Stomach (tissue), 9 donors: ENCODE results near the gene ATP4B. TPM values are rescaled to one million over a fixed set of nuclear protein-coding genes. Genes with fewer than 3 reads are reported as not detected.

Source experiments
- DNase-seq, 2 donors: peaks; one replicate each; pipeline versions ENCODE4 v3.0.0 to v3.0.0-alpha.2; 2013 to 2019
- H3K27ac ChIP-seq, 5 donors: fragments of 200-600 bp in 4 of 5; sonication (generic) in 4 of 5; one replicate each; pipeline ENCODE4 v1.5.1; 2013 to 2019; ENCODE audit warnings: mild to moderate bottlenecking in 1 of 5, moderate library complexity in 1 of 5
- H3K27me3 ChIP-seq, 3 donors: fragments of 200-600 bp; sonication (generic); one replicate each; pipeline ENCODE4 v1.5.1; 2017 to 2019; ENCODE audit warnings: mixed run types in 1 of 3
- H3K36me3 ChIP-seq, 4 donors: fragments of 200-600 bp; sonication (generic); 1 replicate in 3 of 4; 2 replicates in 1 of 4; pipeline ENCODE4 v1.5.1; 2016 to 2019
- H3K4me1 ChIP-seq, 4 donors: fragments of 200-600 bp; sonication (generic); one replicate each; pipeline ENCODE4 v1.5.1; 2016 to 2019
- H3K4me3 ChIP-seq, 4 donors: fragments of 200-600 bp; sonication (generic) in 3 of 4; one replicate each; pipeline ENCODE4 v1.5.1; 2016 to 2019; ENCODE audit warnings: mild to moderate bottlenecking in 1 of 4
- H3K9me3 ChIP-seq, 4 donors: fragments of 200-600 bp; sonication (generic); one replicate each; pipeline ENCODE4 v1.5.1; 2016 to 2019
- CTCF ChIP-seq, 7 experiments: fragments of 450-650 bp in 4 of 7; fragments of 200-600 bp in 3 of 7; sonication (generic) in 3 of 7; IDR thresholded peaks; one replicate each; pipeline ENCODE4 v1.5.1; 2016 to 2019; ENCODE audit warnings: antibody characterized with exemption in 7 of 7, control low read depth in 2 of 7, mild to moderate bottlenecking in 1 of 7
- EP300 ChIP-seq: sonication (generic); formaldehyde crosslinking; IDR thresholded peaks from one replicate; pipeline ENCODE4 v1.6.1; 2017; ENCODE audit warnings: antibody characterized with exemption
- POLR2A ChIP-seq, 4 donors: fragments of 450-650 bp; IDR thresholded peaks; one replicate each; pipeline ENCODE4 v1.6.1; 2016; ENCODE audit warnings: antibody characterized with exemption in 4 of 4, control low read depth in 2 of 4, mild to moderate bottlenecking in 1 of 4, moderate library complexity in 1 of 4
- POLR2AphosphoS5 ChIP-seq, 3 donors: sonication (generic); formaldehyde crosslinking; IDR thresholded peaks; one replicate each; pipeline ENCODE4 v1.6.1; 2016; ENCODE audit warnings: antibody characterized with exemption in 3 of 3
- WGBS, 5 donors: extraction: QIAGEN DNeasy Blood & Tissue Kit in 3 of 5; methylation state at CpG; one replicate each; pipeline versions ENCODE4 v1.1.5 to v1.1.7; 2013 to 2018; 5-methylcytosine and 5-hydroxymethylcytosine counted together
- intact Hi-C: fragments of 100-400 bp; cut with DNase I; formaldehyde crosslinking; loops from one replicate; pipeline ENCODE4 v1.15.1; 2023; ENCODE audit warnings: low total_unique reads
- polyA plus RNA-seq, 3 donors: library from polyadenylated mRNA; stranded (reverse); fragments of 200-250 nt; gene quantifications; one replicate each; pipeline ENCODE4 v1.2.3, GENCODE V29; 2013
- total RNA-seq, 5 donors: library from RNA; depleted of rRNA; stranded (reverse); fragments of >200 nt; gene quantifications; one replicate each; pipeline versions ENCODE4 v1.1.0 to v1.2.3, GENCODE V29; 2014 to 2016
- donor health status: healthy with polysubstance abuse.
- donor health status: Bipolar disorder and iron deficiency.
- donor health status: healthy.

ATP4B gene
- total and polyA plus RNA-seq, 8 donors, result 0.87 to 585 (median 278) TPM

- Histone ChIP-seq H3K27me3 (no peaks in the 10 kb centered on the region), H3K9me3 (no peaks in the 10 kb centered on the region), H3K4me3 (no peak overlapping the region), H3K27ac (peak overlapping the region; percentile 15 to 59 (median 25)), H3K36me3 (peaks cover 0 to 26% (median 19%) of the 10 kb centered on the region in 4 donors), H3K4me1 (peaks cover 16 to 30% (median 18%) of the 10 kb centered on the region in 4 donors)
- WGBS, 5 donors, result 37 to 63% (median 53%) methylated on average over 18 of the region's 18 CpGs
- no peak for TF ChIP-seq CTCF (IDR thresholded peaks at IDR 0.05)
- TF ChIP-seq EP300, result no peak
- peak; percentile 44 to 56 for DNase-seq
- intact Hi-C loops, result no loop called here
These were observed 40.8 kb downstream of the ATP4B start for GRCh38 chr13:113616991-113617749.

- intact Hi-C loops, result no loop called here
- WGBS, 5 donors, result 72 to 84% (median 83%) methylated on average over 20 of the region's 20 CpGs
- no peaks in the 10 kb centered on the region for H3K9me3 ChIP-seq
- H3K27me3 ChIP-seq, result no peaks in the 10 kb centered on the region
- no peak for TF ChIP-seq CTCF (IDR thresholded peaks at IDR 0.05)
- TF ChIP-seq POLR2A (IDR thresholded peaks at IDR 0.05), result no peak
- TF ChIP-seq EP300, result no peak
- TF ChIP-seq POLR2AphosphoS5 (IDR thresholded peaks at IDR 0.05), result no peak
- H3K4me1 ChIP-seq, result peaks cover 16 to 30% (median 21%) of the 10 kb centered on the region in 4 donors
- no peak overlapping the region for H3K4me3 ChIP-seq
- H3K27ac ChIP-seq, result peak overlapping the region in 4 of 5 donors; percentile 15 to 59 (median 36)
- DNase-seq, result no peak
- peaks cover 4 to 31% (median 25%) of the 10 kb centered on the region in 4 donors for H3K36me3 ChIP-seq
These were observed 41.6 kb downstream of the ATP4B start for GRCh38 chr13:113616281-113616906.

DNA sequence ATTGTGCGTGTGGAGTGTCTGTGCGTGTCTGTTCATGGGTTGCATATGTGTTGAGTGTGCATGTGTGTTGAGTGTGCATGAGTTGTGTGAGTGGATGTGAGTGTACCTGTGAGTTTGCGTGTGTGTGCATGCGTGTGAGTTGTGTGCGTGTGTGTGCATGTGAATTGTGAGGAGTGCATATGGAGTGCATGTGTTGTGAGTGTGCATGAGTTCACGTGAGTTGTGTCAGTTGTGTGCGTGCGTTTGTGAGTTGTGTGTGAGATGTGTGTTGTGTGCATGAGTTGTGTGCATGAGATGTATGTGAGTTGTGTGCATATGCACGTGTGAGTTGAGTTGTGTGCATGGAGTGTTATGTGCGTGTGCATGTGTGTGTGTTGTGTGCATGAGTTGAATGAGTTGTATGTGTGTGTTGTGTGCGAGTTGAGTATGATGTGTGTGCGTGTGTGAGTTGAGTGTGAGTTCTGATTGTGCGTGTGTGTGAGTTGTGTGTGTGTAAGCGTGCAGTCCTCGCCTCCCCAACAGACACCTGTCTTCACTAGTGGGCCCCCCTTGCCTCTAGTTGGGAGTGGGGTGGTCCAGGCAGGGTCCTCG is 44.1 kb downstream of the ATP4B start:
- no peak for TF ChIP-seq POLR2A (IDR thresholded peaks at IDR 0.05)
- no peak for TF ChIP-seq EP300
- TF ChIP-seq CTCF (IDR thresholded peaks at IDR 0.05), result no peak
- TF ChIP-seq POLR2AphosphoS5 (IDR thresholded peaks at IDR 0.05), result no peak
- H3K27me3 ChIP-seq, result no peaks in the 10 kb centered on the region
- 94 to 97% (median 97%) methylated on average over 16 of the region's 16 CpGs for whole genome bisulfite sequencing, 5 donors
- no peaks in the 10 kb centered on the region for H3K9me3 ChIP-seq
- H3K27ac ChIP-seq, result no peak overlapping the region
- no peak for DNase-seq
- peaks cover 16 to 30% (median 21%) of the 10 kb centered on the region in 4 donors for H3K4me1 ChIP-seq
- H3K4me3 ChIP-seq, result no peak overlapping the region
- H3K36me3 ChIP-seq, result peaks cover 4 to 53% (median 43%) of the 10 kb centered on the region in 4 donors
- intact Hi-C loops, result no loop called here

DNA sequence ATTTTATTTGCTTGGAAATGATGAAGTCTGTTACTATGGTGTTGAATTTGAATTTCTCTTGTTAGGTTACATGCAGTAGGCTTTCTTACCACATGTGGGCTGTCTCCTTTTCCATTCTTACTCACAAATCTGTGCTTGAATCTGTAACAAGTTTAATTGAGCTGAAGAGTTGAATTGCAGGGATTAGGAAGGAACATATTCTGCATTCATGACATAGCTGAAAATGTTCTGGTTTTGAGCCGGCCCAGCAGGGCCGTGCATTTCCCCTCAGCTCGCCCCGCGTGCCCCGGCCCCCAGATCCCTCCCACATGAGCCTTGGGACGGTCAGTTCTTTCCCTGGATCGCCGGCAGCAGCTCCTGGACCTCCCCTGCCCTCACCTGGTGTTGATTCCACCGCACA is 45.4 kb downstream of the ATP4B start:
- Histone ChIP-seq H3K27ac (no peak overlapping the region), H3K9me3 (no peaks in the 10 kb centered on the region), H3K4me3 (no peak overlapping the region), H3K4me1 (peaks cover 16 to 33% (median 21%) of the 10 kb centered on the region in 4 donors), H3K36me3 (peaks cover 4 to 65% (median 49%) of the 10 kb centered on the region in 4 donors), H3K27me3 (no peaks in the 10 kb centered on the region)
- intact Hi-C loops, result no loop called here
- no peak for TF ChIP-seq CTCF (IDR thresholded peaks at IDR 0.05)
- TF ChIP-seq EP300, result no peak
- TF ChIP-seq POLR2A (IDR thresholded peaks at IDR 0.05), result no peak
- TF ChIP-seq POLR2AphosphoS5 (IDR thresholded peaks at IDR 0.05), result no peak
- 73 to 93% (median 90%) methylated on average over 10 of the region's 10 CpGs for WGBS, 5 donors
- DNase-seq, result no peak
